Neural cell (in vitro differentiated cells): ENCODE results near the gene PLET1.

Experiments used
- CTCF ChIP-seq: fragments of 450-650 bp; IDR thresholded peaks from 2 replicates; pipeline ENCODE4 v1.5.1; 2014; ENCODE audit warnings: antibody characterized with exemption, mild to moderate bottlenecking, moderate library complexity; ENCODE audit not compliant: poor library complexity, severe bottlenecking
- EP300 ChIP-seq: fragments of 450-650 bp; conservative IDR thresholded peaks from 2 replicates; pipeline ENCODE4 v1.6.1; 2014; ENCODE audit warnings: antibody characterized with exemption, mild to moderate bottlenecking, moderate library complexity; ENCODE audit not compliant: poor library complexity, severe bottlenecking
- EZH2 ChIP-seq: fragments of 200-600, 300-800 bp; shearing (Covaris generic), sonication (generic); IDR thresholded peaks from 2 replicates; pipeline ENCODE4 v1.6.1; 2014; ENCODE audit warnings: antibody characterized with exemption, low read length, borderline replicate concordance, mild to moderate bottlenecking; ENCODE audit not compliant: insufficient read depth, poor library complexity, severe bottlenecking
- MXI1 ChIP-seq: fragments of 450-650 bp; conservative IDR thresholded peaks from 2 replicates; pipeline ENCODE4 v1.6.1; 2014; ENCODE audit warnings: antibody characterized with exemption, mild to moderate bottlenecking; ENCODE audit not compliant: poor library complexity, severe bottlenecking
- POLR2AphosphoS5 ChIP-seq: IDR thresholded peaks from 2 replicates; pipeline ENCODE4 v1.6.1; 2012
- REST ChIP-seq: IDR thresholded peaks from 2 replicates; pipeline ENCODE4 v1.6.1; 2012; ENCODE audit warnings: borderline replicate concordance
- TAF1 ChIP-seq: IDR thresholded peaks from 2 replicates; pipeline ENCODE4 v1.6.1; 2012; ENCODE audit warnings: low read depth

- TF ChIP-seq CTCF: no peak
- TF ChIP-seq POLR2AphosphoS5: no peak
- no peak for TF ChIP-seq MXI1
- no peak for TF ChIP-seq EP300
- no peak for TF ChIP-seq EZH2
- TF ChIP-seq REST: no peak
- no peak for TF ChIP-seq TAF1
These were observed 32.0 kb downstream of the PLET1 start for GRCh38 chr11:112228706-112229105.
